HG02678 (cell line): ENCODE data around the gene HNMT.
A peak's percentile ranks its signal among the peaks of the same experiment; 100 is the strongest.
"Not testable (repeated sequence)": the region's sequence is repeated elsewhere in the genome, so short reads cannot be mapped to it uniquely, and the experiment has no call there.

Experiments used
- ATAC-seq: cut with Tn5 transposase; IDR thresholded peaks from one replicate; pipeline ENCODE4 v1.9.1; 2021; ENCODE audit warnings: mild to moderate bottlenecking, moderate library complexity; ENCODE audit not compliant: unreplicated experiment

HNMT gene

DNA sequence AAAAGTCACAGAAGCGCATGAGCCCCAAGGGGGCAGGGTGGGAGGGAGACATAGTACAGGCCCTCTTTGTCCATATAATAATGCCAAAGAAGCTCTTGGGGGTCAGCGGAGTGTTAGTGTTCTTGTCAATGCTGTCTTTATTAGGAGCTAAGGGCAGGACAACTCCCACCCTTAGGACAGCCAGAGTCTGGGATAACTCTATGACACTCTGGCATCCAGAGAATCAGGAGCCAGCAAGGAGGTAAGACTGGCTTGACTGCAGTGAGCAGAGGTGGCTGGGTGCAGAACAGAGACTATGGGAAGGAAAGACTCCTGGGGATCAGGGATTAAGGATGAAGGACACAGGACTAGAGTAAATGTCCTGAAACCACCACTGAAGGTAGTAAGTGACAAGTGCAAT lies 19.0 kb upstream of the HNMT start:
- ATAC-seq, result no peak

GRCh38 chr2:137946227-137946626 lies 18.0 kb upstream of the HNMT start:
- ATAC-seq, result no peak

GRCh38 chr2:137947032-137947727 lies 17.1 kb upstream of the HNMT start:
- no peak for ATAC-seq

GRCh38 chr2:137947728-137948336 lies 16.4 kb upstream of the HNMT start:
- no peak for ATAC-seq

- ATAC-seq, result no peak
Observed at GRCh38 chr2:137948894-137949293, 15.4 kb upstream of the HNMT start.

DNA sequence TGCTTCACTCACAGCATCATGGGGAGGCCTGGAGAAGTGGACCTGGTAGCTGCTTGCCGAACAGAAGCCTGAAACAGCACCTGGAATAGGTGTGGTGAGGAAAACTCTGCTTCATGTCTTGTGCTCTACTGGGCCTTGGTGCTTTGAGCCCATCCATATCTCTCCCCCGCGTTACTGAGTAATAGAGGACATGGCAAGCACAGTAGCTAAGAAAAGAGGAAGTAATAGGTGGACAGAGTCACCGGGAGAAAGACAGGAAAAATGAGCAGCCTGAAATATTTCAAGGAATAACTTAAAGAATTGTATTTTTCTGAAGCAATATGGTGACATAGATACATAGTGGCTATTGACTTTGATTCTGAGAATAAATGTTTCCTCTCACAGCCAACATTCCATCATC lies 14.0 kb upstream of the HNMT start:
- ATAC-seq, result no peak

DNA sequence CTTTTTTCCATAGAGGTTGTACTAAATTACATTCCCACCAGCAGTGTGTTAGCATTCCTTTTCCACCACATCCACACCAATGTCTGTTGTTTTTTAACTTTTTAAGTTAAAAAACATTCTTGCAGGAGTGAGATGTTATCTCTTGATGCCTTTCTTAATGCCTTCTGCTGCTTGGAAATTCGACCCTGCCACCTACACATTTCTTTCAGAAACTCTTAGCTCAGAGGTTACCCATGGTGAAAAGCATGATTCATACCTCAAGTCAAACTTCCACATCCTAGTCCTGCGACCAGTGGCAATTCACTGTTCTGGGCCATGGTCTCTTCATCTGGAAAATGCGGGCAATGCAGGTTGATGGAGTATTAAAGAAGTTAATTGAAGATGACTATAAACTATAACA lies 12.7 kb upstream of the HNMT start:
- no peak for ATAC-seq

DNA sequence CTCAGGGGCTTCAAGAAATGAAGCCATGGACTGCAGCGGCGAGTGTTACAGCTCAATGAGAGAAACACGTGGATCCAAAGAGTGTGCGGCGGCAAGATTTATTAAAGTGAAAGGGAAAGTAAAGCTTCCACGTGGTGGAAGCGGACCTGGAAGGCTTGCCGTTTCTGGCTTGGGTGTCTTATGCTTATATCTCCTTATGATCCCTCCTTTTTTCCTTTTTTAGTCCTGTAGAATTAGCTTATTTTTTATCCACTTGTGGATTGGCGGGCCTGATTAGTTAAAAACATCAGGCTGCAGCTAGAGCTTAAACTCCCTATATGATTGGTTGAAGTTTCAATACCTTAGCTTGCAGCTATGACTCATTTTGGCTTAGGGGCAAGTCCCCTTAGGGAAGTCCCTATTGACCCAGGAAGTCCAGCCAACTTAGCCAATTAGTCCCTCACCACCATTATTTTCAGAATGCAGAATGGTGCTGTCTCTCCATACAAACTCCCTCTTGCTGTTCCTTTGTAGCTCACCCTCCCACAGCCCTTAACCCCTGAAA lies 11.6 kb upstream of the HNMT start:
- peak; percentile 46 for ATAC-seq

DNA sequence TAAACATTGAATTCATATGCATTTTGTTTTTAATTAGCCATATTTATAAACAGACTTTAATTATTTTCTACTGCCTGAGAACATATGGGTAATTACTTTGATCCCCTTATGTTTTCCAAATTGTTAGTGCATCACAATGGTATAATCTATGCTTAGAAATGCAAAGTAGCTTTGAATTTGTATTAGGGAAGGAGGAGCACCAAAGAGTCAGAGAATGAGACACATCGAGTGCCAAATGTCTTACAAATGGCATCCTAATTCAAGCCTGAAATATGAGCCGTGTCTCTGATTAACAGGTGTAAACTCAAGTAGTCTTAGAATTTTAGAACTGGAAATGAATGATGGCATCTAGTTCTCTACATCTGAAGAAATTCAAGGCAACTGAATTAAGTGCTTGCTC lies 8.7 kb upstream of the HNMT start:
- ATAC-seq, result no peak

GRCh38 chr2:137957033-137957432 lies 7.2 kb upstream of the HNMT start:
- no peak for ATAC-seq

- no peak for ATAC-seq
Observed at GRCh38 chr2:137959166-137959565, 5.1 kb upstream of the HNMT start.

- ATAC-seq, result no peak
Observed at GRCh38 chr2:137960223-137960622, 4.0 kb upstream of the HNMT start.

GRCh38 chr2:137961602-137962001 lies 2.7 kb upstream of the HNMT start:
- ATAC-seq, result no peak

- ATAC-seq, result no peak
Observed at GRCh38 chr2:137963535-137964065, 673 bp upstream of the HNMT start.

DNA sequence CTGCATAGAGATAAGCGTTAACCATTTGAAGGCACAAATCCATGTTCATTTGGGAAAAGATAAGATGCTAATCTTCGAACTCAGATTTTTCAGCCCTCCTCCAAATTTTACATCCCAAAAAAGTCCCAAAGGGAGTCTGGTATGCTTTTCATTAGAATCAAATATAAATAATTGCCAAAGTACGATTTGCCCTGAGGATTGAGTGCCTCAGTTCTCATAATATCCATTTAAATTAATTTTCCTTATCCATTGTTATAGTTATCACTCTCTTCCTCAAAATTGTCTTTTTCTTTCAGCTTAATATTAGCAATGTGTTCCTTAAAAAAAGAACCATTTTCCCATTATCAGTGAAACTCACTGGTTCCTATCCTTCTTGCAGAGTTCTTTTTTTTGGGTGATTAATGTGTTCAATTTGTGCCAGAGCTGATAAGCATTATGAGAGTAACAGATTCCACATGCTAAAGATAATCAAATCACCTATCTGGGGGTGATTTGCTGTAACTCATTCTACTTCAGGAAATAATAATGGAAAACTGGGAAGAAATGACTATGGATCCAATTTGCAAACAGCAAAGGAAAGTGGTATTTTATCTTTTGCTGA lies 686 bp downstream of the HNMT start:
- ATAC-seq, result no peak

DNA sequence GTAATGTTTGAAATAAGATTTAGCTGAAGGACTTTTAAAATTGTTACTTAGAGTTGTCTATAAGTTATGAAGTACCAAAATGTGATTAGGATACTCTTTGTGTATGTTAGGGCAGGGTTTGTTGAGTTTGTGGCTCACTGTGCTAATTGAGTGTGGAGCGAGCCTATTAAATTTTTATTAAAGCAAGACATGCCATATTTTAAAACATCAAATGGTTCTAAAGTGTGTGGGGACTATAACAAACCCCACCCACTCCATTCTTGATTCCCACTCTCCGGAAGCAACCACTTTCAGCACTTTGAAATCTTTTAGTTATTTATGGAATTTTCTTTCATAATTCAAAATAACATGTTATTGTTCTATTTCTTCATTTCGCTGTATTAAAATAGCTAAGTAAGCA lies 1.8 kb downstream of the HNMT start:
- no peak for ATAC-seq

- no peak for ATAC-seq
Observed at GRCh38 chr2:137967042-137967441, 2.8 kb downstream of the HNMT start.

- ATAC-seq, result no peak
Observed at GRCh38 chr2:137968477-137969417, 4.5 kb downstream of the HNMT start.

GRCh38 chr2:137969418-137969765 lies 5.1 kb downstream of the HNMT start:
- no peak for ATAC-seq

DNA sequence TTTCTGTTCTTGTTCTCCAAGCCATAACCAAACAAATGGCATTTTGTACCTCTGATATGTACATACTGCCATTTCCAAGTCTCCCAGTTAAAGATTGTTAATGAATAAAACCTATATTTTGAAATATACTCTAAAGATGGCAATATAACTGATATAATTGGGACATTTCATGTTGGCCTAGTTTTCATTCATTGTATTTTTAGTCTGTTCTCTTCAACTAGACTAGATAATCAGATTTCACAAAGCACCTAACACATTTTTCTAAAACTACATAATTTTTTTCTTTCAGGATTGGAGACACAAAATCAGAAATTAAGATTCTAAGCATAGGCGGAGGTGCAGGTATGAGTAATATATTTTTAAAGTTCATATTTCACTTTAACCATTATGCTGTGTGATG lies 5.6 kb downstream of the HNMT start:
- ATAC-seq, result no peak

GRCh38 chr2:137971259-137971658 lies 7.0 kb downstream of the HNMT start:
- ATAC-seq, result not testable (repeated sequence)
